HS-5 (cell line): ENCODE measurements around the gene SERPINB10.

Experiments used
- DNase-seq: peaks from one replicate; pipeline ENCODE4 v3.0.0-alpha.2; 2012; ENCODE audit warnings: low read depth

Gene SERPINB10

DNA sequence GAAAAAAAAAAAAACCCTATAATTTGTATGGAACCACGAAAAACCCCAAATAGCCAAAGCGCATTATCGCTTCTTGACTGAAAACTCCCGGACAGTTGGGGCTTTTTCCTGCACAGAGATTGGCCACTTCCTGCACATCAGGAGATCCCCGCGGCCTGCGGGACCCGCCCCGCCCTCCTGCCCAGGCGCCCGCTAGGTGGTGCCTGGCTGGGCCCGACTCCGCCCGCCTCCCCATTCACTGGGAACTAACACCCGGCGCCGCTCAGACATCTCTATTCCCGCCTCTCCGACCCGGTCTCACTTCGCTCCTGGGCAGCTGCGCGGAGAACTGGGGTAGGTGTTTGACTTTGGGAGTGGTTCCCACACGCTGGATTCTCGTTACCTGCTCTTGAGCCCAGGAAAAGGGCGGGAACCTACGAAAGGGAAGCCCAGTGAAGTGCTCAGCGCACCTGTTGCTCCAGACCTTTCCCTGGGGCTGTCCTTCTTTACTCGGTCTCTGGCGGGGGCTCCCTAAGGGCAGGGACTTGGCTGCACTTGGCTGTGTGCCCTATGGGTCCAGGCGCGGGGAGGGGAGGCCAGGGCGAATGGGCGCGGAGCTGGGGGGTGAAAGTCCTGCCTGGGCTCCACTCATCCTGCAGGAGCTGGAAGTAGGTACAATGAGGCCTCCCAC lies 41.4 kb downstream of the SERPINB10 start, which contains the start of gene HMSD:
Gene HMSD, plus strand, starts transcription at position 234 of the 670 bp plus-strand sequence. CDS start 4,155 bp downstream, outside the sequence.
- no peak for DNase-seq

DNA sequence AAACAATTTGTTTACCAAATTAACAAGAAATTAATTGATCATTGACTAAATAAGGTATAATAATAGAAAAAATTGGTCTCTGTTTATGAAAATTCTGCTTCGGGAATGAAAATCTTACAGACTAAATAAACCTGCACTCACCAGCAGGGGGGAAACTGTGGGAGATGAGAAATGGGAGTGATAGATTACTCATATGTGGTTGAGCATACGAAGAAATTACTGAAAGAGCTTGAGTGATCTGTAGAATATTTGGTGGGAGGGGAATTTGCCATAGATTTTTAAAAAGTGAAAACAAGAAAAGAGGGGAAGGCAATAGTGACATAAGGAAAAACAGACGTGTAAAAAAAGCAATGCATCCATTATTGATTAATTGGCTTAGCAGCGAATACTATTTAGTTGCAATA lies 43.5 kb downstream of the SERPINB10 start:
- no peak for DNase-seq

DNA sequence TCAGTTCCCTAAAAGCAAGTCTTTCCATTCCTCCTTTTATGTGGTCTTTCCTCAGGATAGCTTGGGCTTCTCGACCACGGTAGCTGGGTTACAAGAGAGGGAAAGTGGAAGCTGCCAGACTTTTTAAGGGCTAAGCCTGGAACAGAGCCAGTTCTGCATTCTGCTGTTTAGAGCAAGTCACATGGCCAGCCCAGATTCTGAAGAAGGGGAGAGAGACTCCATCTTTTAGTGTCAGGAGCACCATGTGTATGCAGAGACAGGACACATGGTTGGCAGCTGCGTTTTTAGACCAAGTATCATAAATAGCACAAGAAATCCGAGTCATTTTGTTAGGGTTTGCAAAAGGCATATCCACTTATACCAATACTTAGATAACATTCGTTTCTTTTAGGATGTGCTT lies 46.1 kb downstream of the SERPINB10 start:
- DNase-seq, result no peak

DNA sequence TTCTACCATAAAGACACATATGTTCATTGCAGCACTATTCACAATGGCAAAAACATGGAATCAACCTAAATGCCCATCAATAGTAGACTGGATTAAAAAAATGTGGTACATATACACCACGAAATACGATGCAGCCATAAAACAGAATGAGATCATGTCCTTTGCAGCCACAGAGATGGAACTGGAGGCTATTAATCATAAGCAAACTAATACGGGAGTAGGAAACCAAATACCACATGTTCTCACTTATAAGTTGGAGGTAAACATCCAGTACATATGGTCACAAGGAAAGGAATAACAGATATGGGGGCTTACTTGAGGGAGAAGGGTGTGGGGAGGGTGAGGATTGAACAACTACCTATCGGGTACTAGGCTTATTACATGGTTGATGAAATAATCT lies 49.0 kb downstream of the SERPINB10 start:
- DNase-seq, result no peak

DNA sequence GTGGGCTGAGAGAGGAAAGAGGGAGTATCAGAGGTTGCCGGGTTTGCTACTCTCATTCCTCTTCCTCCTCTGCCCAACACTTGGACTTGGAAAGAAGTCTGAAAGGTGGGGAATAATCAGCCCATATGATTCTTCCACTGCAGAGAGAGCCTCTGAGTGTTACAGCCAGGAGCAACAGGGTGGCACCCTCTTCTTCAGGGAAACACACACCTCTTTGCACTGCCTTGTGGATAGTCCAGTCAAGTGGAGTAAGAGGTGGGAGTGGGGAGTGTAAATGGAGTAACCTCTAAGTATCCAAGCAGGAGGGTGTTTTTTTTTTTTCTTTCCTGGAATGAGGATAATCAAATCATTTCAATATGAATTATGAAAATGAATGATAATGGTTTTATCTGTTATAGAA lies 53.1 kb downstream of the SERPINB10 start:
- DNase-seq, result no peak

DNA sequence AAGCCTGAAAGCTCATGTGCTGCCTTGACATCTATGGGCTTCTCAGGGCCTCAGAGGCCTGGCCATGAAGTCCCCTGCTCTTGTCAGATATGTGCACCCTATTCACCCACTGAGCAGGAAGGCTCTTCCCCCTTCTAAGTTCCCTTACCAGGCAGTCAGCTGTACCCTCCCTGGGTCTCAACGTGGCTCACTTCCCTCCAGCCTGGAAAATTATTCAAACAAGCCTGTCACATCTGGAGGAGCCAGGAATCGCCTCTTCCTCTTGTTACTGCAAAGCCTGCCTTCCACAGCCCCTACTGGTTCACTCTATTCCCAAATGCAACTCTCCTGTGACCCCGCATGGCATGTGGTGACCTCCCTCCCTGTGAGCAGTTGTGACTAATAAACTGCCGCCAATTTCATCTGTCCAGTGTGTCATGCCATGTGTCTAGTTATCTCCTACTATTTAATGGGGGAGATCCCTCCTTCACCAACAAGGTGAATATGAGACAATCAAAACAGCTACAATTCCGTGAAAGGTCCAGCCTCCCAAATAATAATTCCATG lies 53.8 kb downstream of the SERPINB10 start:
- no peak for DNase-seq

DNA sequence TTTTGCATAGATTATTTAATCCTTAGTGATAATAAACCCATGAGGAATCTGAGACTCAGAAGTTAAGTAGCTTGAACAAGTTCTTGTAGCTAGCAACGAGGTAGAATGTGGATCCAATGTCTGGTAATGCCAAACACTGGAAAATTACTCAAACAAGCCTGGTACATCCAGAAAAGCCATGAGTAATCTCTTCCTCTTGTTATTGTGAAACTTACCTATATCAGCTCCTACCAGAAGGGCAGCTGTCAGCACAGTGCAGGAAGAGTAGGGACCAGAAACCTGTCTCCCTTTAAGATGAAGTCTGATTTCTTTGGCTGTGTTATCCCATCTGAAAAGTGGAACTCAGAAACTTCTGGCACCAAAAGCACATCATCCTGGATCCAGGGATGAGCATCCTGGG lies 54.4 kb downstream of the SERPINB10 start:
- no peak for DNase-seq

DNA sequence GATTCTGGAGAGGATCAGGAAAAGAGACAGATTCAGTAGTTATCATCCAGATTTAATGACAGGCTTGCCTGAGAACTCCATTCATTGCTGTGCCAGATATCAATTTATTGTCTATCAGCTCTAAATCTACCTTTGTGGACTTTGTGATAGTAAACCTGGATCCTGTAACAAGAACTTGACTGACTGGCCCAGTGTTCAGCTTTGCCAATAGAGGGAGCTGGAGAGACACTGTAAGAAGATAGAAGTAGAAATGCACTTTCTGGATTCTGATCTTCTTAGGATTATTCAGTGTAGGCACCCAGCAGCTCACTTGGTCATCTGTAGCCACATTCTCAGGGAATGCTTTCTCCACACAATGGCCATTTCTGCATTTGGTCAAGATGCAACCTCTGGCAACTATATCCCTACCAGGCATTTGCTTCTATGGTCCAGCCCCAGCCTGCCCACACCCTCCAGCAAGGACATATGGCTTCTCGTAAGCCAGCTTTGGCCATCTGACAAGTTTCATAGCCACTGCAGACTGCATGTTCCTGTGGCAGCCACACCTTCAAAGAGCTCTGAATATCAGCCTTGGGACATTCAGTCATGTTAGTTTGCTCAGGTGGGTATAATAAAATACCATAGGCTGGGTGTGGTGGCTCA lies 56.0 kb downstream of the SERPINB10 start:
- DNase-seq, result no peak

DNA sequence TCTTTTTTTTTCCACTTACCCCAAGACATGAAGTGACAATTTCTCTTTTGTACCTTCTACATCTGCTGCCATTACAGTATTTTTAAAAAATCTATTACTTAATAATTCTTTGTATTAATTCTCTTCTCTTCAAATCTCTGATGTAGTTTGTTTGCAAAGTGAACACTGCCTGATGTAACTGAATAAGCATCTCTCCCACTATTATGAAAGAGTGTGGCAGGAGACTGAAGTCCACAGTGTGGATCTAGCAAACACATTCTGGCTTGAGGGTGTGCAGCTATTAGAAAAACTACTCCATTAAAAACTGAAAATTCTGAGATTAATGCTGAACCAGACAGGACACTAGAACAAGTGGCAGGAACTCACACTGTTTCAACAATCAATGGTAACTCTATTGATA lies 57.1 kb downstream of the SERPINB10 start:
- no peak for DNase-seq

DNA sequence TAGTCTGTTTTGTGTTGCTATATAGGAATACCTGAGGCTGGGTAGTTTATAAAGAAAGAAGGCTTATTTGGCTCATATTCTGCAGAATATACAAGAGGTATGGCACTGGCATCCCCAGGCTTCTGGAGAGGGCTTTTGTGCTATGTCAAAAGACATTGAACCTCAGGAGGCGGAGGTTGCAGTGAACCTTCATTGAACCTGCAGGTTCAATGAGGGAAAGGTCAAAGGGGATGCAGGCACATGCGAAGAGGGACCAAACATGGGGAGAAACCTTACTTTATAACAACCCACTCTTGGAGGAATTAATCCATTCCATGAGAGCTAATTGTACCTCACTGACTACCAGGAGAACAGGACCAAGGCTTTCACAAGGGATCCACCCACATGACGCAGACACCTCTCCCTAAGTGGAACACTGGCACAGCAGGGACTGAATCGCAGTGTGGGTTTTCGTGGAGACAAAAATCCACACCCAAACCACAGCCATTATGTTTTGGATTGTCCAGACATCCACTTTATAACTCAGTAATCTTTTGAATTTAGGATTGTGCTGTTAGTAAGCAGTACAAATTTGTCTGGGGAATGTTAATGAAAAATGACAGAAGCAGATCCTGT lies 58.1 kb downstream of the SERPINB10 start:
- DNase-seq, result no peak

DNA sequence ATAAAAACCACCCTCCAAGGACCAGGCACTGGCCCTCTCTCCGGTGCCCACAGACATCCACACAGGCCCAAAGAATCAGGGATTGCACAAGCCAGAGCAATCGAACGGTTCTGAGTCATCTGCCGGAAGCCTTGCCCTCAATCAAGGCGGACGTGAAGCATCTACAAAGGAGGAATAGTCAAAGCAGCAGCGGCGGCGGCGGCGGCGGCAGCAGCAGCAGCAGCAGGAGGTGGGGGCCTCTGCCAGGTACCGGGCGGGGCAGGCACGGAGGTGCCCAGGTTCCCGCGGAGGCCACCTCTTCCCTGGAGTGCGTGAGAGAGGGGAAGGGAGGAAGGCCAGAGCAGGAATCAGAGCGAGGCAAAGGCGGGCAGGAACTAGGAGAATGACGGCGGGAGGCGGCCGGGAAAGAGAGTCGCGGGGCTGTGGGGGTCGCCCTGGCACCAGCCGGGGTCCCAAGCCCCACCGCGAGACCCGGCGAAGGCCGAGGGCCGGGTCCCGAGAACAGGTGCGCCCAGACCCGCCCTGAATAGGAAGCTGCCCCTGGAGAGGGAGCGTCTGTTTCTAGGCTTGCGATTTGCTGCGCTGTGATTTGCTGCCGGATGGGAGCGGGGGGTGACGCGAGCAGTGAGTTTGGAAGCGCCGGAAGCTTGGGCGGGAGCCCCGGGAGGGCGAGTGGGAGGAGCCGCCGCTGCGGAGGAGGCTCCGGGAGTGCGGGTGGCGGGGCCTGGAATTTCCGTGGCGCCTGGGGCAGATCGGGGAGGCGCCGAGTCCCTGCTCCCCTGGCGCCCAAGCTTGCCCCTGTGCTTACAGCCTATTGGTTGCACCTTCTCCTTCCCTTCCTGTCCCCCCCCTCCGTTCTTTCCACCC lies 62.4 kb downstream of the SERPINB10 start, which contains the start of gene SERPINB8:
Gene SERPINB8, plus strand, starts transcription at position 140 of the 867 bp plus-strand sequence. CDS start 8,228 bp downstream, outside the sequence.
- peak; percentile 65 for DNase-seq

DNA sequence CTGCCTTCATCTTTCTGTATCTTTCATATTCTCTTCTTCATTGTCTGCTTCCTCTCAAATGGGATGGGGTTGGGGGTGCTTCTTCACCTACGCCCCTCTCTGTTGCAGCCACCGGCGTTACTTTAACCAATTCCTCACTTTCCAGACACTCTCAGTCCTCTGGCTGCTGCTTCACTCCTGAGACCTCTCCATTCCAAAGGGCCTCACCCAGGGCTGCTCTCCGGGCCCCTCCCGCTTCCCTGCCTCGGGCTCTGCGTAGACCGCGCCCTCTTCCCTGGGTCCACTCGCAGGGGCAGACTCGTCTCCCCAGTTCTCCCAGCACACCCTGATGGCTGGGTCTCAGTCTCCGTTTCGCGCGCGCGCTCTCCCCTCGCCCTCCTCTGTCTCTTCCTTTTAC lies 63.0 kb downstream of the SERPINB10 start:
- no peak for DNase-seq

DNA sequence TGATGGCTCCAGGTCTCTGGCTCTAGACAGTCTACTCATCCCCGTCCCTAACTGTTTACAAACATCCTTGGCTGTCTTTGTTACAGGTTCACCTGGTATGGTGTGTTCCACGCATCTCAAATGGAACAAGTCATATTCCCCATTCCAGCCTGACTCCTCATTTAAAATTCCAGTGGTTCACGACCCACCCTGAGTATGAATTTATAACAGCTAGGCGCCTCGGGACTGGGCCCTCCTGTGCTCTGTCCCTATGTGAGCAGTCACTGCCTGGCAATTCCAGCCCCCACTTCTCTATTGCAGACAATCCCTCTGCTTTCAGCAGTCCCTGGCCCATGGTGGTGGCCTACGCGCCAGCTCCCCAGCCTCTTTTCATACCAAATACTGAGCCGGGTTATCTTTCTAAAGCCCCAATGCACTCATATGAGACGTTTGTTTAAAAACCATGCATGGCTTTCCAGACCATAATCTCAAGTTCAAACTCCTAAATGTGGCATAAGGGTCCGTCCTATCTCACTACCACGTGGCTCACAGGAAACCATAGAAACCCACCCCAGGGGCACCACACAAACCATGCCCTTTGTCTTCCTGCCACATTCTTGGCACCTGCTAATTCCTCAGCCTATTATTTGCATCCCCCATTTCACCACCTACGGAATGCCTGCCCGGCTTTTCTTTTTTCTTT lies 63.7 kb downstream of the SERPINB10 start:
- no peak for DNase-seq

DNA sequence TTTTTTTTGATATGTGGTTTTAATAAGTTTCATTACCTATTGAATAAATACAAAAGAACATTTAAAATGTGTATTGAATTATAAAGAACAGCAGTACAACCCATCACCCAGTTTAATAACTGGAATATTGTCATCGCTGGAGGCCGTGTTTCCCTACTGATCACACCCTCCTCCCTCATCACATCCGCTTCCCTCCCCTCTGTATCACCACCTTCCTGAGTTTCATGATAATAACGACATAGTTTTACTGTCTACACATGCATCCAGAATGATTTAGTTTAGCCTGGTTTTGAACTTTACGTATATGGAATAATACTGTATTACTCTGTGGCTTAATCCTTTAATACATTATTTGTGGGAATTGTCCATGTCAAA lies 64.2 kb downstream of the SERPINB10 start:
- DNase-seq, result no peak

DNA sequence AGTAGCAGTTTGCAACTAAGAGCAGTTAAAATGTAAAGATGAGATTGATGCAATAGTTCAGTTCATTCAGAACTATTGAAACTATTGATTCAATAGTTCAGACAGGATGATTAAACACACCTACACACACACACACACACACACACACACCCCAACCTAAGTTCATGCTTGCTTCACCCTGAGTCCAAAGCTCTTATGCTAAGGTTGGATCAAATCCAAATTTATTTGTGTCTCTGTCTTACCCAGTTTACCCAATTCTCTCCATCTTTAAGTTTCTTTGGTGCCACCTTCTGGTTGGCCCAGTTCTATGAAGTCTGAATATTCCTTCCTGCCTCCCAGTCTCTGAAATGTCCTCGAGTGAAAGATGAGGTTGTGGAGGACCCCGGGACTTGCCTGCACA lies 67.2 kb downstream of the SERPINB10 start:
- DNase-seq, result no peak

DNA sequence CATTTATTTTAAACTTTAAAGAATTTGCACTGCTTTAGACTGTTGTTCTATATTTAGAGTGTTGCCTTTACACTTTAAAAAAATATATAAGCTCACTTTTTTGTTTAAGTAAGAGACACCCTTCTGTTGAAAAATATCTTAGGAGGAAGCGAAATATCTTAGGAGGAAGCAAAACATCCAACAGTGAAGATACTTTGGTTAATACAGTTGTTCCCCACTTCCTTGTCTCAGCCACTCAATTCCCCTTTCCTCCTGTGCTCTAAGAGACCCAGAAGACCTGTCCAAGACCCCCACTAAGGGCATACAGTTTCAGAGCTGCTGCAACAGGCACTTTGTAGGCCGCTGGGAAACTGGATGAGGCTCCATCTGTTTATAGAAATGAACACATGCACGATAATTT lies 67.9 kb downstream of the SERPINB10 start:
- DNase-seq, result no peak

DNA sequence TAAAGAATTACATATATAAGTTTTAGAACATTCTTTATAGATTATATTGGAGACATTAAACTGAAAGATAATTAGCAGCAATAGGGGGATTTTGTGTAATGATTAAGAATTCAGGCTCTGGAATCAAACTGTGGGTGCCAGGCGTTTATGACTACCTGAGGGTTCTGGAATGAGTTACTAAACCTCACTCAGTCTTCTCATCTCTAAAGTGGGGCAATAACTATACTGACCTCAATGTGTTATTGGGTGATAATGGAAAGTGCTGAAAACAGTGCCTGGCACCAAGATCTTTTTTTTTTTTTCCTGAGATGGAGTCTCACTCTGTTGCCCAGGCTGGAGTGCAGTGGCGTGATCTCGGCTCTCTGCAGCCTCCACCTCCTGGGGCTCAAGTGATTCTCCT lies 69.3 kb downstream of the SERPINB10 start:
- no peak for DNase-seq

DNA sequence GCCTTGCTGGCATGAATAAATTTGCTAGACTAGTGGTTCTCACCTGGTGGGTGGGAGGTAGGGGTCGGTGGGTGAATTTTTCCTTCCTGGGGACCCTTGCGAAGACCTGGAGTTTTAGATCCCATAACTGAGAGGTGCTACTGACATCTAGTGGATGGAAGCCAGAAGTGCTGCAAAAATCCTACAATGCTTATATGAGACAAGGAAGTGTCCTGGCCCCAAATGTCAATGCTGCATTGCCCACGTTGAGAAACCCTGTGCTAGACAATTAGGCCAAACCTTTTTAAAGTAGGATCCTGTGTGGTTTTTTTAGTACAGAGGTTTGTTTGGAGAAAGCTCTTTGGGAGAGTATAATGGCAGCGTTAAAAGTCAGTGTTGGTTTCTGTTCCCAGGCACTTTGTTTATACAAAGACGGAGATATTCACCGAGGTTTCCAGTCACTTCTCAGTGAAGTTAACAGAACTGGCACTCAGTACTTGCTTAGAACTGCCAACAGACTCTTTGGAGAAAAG lies 71.7 kb downstream of the SERPINB10 start:
- no peak for DNase-seq

DNA sequence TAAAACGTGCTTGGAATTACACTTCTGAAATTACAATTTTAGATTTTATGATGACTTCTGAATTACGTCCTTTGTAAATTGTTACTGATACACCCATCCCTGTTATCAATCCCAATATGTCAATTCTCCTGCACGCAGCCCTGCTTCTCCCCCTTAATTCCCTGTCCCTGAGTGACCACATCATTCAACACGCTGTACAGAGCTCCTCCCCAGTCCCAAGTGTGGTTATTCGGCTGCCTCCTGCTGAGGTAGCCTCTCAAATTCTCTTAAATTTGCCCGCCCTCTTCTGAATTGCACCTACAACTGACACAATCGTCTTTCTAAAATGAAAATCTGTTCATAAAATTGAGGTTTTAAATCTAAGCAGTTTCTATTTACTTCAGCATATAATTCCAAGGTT lies 72.3 kb downstream of the SERPINB10 start:
- DNase-seq, result no peak

DNA sequence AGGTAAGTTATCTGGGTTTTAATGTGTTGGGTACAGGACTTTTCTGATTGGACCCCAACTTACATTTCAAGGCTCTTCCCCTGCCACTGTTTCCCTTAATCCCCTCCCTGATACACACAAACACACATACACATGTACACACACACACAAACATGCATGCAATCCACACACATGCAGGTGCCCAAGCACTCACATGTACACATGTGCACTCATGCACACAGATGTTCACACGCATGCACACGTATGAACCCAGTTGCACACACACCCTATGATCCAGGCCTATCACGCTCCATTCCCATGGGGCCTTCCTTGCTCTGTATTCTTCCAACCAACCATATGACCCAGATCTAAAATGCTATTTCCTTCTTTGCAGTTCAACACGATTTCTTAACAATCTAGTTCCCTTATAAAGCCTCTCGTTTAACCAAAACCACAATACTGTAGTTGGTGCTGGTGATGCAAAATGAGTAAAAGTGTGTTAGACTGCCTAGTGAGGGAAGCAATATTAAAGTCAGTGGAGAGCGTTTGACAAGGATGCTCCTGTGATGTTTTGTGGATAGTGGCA lies 73.2 kb downstream of the SERPINB10 start:
- no peak for DNase-seq

DNA sequence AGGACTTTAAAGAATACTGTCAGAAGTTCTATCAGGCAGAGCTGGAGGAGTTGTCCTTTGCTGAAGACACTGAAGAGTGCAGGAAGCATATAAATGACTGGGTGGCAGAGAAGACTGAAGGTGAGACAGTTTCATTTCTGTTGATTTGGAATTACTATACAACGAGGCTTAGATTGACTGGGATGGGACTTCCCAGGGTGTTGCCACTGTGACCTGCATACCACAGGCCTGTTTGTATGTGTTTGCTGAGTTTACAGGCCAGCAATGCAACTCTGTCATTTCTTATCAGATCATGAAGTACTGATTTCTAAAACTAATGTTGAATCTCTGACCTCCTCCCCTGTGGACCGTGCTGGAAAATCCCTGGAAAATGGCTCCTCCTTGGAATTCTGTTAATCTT lies 74.0 kb downstream of the SERPINB10 start:
- DNase-seq, result no peak
